LNCaP clone FGC (cell line): Measurements from ENCODE around the gene ECM1.

Experiments
- DNase-seq: peaks from one replicate; pipeline ENCODE4 v3.0.0-alpha.2; 2011; ENCODE audit warnings: low read depth
- H3K4me3 ChIP-seq: 2 replicates; pipeline ENCODE4 v1.5.1; 2011; ENCODE audit warnings: mild to moderate bottlenecking, low read depth, low read length, control low read depth
- CTCF ChIP-seq: IDR thresholded peaks from 2 replicates; pipeline ENCODE4 v1.5.1; 2012; ENCODE audit warnings: mild to moderate bottlenecking; ENCODE audit not compliant: control insufficient read depth, insufficient read depth; ENCODE audit errors: extremely low read depth

Gene ECM1

GRCh38 chr1:150548632-150549495, 41.0 kb downstream of the ECM1 start, which contains the start of gene ADAMTSL4:
Gene ADAMTSL4, plus strand, starts transcription at chr1:150549408. Its CDS starts 2,881 bp downstream, at chr1:150552289.
- DNase-seq = no peak
- H3K4me3 ChIP-seq = peak within 1 kb of the TSS; percentile 53
- no peak for TF ChIP-seq CTCF

GRCh38 chr1:150549496-150550221, 41.8 kb downstream of the ECM1 start:
- no peak for DNase-seq
- no peak for TF ChIP-seq CTCF
- H3K4me3 ChIP-seq = peak overlapping the region; percentile 42

- no peak for TF ChIP-seq CTCF
- H3K4me3 ChIP-seq = no peak overlapping the region
- DNase-seq = no peak
These were observed 42.5 kb downstream of the ECM1 start for GRCh38 chr1:150550222-150551050.

GRCh38 chr1:150551051-150551783, 43.3 kb downstream of the ECM1 start:
- DNase-seq = no peak
- no peak overlapping the region for H3K4me3 ChIP-seq
- TF ChIP-seq CTCF = no peak

- no peak overlapping the region for H3K4me3 ChIP-seq
- TF ChIP-seq CTCF = no peak
- no peak for DNase-seq
These were observed 43.8 kb downstream of the ECM1 start for GRCh38 chr1:150551784-150552127.

GRCh38 chr1:150552128-150552910, 44.4 kb downstream of the ECM1 start:
- TF ChIP-seq CTCF = no peak
- DNase-seq = no peak
- no peak overlapping the region for H3K4me3 ChIP-seq
